HG02798 (cell line): ENCODE measurements around the gene HELQ.
"Not testable (repeated sequence)": the region's sequence is repeated elsewhere in the genome, so short reads cannot be mapped to it uniquely, and the experiment has no call there.

Source experiments
- ATAC-seq: cut with Tn5 transposase; IDR thresholded peaks from one replicate; pipeline ENCODE4 v1.9.1; 2021; ENCODE audit warnings: mild to moderate bottlenecking; ENCODE audit not compliant: unreplicated experiment, poor library complexity

The HELQ gene

DNA sequence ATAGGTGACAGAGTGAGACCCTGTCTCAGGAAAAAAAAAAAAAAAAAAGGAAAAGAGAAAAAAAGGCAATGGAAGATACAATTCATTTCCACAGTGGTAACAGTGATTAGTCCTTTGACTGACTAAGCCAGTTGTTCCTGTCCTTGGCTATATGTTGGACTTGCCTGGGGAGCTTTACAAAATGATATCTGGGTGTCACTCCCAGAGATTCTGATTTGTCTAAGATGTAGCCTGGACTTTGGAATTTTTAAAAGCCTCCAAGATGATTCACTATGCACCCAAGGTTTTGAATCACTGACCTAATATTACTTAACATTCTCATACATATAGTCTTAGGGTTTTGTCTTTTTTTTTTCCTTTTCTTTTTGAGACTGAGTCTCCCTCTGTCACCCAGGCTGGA lies 16.9 kb downstream of the HELQ start:
- no peak for ATAC-seq

- ATAC-seq = no peak
Measured at GRCh38 chr4:83436680-83437079, 18.9 kb downstream of the HELQ start.

DNA sequence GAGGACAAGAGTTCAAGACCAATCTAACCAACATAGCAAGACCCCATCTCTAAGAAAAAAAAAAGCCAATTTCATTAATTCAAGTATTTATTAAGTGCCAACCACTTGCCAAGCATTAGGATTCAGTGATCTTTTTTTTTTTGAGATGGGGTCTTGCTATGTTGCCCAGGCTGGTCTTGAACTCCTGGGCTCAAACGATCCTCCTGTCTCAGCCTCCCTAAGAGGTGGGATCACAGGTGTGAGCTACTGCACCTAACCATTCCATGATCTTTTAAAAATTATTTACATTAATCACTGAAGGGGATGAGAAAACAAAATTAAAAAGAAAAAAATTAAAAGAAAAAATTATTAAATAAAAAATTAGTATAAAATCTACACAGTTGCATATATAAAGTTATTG lies 24.4 kb downstream of the HELQ start:
- ATAC-seq = no peak

GRCh38 chr4:83418211-83418610 lies 37.4 kb downstream of the HELQ start:
- ATAC-seq = no peak

DNA sequence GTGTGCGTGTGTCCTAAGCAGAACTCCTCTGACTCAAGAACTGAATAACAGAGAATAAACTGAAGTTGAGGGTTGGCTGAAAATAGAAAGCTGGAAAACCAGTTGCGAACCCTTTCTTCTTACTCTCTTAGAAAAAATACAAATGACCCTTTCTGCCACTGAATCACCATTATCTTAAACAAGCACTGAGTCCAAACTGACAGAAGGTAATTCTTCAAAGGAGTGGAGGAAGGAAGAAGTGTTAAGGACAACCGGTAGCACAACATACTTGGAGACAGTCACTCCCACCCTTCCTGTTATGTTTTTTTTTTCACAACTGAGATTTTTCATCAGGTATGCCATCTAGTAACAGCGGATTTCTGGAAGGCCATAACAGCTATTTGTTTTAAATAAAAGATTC lies 38.1 kb downstream of the HELQ start:
- ATAC-seq = no peak

GRCh38 chr4:83413676-83414075 lies 41.9 kb downstream of the HELQ start:
- no peak for ATAC-seq

DNA sequence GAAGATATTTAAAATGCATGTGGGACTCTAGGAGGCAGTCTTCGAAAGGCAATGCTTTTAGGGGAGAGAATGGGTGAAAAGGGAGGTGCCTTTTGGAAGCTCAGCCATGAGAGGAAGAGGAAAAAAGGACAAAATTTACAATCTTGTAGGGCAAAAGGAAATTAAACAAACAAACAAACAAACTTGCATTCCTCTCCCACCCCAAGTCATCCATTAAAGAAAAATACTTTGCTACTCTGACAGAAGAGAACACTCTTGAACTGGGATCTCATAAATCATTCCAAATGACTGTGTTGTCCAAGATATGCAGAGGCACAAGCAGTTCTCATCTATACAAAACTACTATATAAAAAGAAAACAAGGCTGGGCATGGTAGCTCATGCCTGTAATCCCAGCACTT lies 46.7 kb downstream of the HELQ start:
- no peak for ATAC-seq

DNA sequence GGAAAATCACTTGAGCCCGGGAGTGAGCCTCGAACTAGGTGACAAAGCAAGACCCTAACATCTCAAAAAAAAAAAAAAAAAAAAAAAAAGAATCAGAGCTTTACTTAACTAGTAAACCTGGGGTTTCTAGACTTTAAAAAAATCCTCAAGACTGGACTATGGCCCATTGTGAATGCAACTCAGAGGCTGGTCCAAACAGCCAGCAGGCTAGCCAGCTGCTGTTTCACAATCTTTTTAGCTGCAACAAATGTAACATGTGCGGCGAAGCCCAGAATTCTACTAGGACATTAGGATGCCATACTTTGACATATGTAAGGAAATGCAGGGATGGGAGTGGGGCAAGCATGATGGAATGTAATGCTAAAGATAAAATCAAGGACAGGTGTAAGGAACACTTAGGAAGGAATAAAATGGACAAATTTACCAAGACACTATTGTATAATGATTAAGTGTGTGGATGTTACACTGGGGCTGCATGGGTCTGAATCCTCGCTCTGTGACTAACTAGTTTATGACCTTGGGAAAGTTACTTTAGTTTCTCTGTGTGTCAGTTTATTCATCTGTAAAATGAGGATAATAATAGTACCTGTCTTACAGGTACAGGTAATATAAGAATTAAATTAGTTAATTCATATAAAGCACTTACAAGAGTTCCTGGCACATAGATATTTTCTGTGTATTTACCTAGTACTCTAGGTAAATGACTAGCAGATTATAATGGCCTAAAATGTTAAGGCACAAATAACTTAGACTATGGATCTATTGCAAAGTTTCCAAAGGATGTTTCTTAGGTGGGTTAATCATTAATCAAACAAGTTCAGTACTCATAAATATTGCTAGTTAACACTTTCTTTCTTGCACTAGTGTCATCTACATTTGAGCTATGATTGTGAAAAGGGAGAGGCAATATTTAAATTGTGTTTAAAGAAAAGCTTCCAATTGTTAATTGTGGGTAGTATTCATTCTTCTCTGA lies 49.5 kb downstream of the HELQ start:
- no peak for ATAC-seq

DNA sequence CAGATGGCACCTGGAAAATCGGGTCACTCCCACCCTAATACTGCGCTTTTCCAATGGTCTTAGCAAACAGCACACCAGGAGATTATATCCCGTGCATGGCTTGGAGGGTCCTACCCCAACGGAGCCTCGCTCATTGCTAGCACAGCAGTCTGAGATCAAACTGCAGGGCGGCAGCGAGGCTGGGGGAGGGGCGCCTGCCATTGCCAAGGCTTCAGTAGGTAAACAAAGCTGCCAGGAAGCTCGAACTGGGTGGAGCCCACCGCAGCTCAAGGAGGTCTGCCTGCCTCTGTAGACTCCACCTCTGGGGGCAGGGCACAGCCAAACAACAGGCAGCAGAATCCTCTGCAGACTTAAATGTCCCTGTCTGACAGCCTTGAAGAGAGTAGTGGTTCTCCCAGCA lies 57.5 kb downstream of the HELQ start:
- not testable (repeated sequence) for ATAC-seq

DNA sequence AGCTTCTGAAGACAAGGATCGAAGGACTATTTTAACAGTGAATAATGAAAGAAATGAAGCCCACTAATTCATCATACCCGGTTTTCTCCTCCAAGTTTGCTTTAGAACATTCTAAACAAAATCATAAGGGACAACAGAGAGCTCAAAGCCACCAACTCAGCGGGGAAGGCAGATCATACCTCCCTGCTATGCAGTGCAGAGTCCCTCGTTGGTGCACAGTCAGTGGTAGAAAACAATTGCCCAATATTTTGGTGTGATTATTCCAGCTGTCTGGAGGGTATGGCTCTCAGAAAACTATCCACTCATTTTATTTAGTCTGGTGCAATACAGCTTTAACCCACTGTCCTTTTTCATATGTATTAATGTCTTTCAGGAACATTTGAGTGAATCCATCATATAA lies 61.7 kb downstream of the HELQ start:
- no peak for ATAC-seq

DNA sequence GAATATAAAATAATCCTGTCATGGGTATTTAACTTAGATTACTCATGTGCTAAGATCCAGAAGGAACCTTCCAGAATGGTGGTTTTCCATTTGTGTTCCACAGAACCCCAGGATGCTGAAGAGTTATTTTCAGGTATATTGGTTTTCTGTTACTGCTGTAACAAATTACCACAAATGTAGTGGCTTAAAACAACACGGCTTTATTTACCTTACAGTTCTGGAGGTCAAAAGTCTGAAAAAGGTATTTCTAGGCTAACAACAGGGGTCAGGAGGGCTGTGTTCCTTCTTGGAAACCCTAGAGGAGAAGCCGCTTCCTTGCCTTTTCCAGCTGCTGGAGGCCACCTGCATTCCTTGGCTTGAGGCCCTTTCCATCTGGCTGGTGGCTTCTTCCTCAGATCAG lies 63.1 kb downstream of the HELQ start:
- ATAC-seq = no peak

DNA sequence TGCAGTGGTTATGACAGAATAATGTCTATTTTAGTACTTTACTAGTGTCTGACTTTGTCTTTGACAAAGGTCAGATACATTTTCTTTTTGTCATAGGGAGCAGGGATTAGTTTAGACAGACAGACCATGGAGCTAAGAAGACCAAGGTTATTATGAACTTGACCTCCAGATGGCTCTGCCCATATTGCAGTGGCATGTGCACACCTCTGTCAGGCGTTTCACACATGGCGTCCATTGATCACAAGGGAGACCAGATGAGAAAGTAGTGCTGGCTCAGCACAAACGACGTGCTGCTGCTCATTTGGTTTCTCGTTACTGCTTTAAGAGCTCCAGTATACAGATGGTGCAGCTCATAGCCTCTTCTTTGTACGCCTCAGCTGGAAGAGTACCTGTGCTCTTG lies 64.7 kb downstream of the HELQ start:
- ATAC-seq = no peak

DNA sequence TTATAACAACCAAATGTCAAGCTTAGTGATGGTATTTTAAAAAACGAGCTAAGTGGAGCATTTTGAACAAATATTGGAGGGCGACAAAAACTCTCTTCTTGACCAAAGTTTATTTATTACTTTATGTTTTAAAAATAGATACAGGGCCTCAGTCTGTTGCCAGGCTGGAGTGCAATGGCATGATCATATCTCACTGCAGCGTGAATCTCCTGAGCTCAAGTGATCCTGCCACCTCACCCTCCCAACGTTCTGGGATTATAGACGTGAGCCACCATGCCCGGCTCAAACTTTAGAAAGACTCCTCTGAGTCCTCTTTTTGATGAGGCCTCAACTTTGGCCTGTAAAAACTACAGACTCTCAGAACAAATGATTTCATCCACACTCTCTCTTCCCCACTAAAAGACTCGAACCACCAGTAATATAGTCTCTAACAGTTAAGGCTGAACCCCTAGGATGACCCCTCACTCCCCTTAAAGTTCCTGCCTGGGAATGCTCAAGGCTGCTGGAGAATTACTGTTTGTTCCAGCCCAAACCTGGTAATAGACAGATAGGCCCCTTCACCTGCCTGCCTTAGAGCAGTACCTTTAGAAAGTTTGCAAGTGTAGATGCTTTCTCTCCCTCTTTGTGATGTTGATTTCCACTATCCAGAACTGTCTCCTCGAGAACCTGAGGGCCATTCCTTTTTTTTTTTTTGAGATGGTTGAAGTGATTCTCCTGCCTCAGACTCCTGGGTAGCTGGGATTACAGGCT lies 65.7 kb downstream of the HELQ start:
- ATAC-seq = no peak

DNA sequence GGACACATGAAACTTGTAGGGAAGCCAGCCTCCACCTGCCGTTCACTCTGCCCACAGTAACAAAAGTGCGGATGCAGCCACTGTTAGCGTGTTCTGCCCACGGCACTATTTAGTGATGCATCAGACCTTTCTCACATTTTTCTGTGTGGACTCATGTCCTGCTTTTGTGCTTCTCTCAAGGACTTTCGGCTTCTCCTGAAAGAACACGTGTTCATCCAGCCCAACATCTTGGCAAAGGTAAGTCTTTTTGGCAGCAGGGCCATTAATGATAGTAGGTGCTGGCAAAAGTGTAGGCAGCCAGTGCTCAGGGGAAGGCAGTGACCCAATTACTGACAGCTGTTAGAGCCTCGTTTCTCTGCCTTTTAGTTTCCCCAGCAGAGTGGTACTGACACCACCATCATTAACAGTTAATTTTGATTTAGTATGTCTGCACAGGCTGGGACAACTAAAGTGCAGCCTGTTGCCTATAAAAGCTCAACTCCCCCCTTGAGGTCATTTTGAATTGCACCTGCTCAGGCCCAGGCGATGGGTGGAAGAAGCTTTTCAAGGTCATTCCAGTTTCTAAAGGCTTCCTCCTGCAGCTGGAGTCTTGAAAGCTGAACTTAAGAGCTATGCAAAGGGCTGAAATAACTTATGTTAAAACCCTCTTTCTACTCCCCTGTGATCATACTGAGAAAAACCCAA lies 66.4 kb downstream of the HELQ start:
- no peak for ATAC-seq

DNA sequence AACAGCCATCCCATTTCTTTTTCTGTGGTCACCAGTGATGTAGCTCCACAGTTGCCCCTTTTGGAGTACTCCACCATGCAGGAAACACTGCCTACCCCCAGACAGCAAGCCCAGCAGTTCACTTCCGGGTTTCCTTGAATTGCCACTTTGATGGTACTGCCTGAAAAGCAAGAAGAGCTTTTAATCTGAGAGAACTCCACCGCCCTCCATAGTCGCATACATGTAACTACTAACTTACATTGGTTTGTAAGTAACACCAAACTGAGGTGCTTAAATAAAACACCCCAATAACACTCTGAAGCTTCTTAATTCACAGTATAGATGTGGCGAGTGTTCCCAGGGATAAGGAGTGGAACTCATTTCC lies 67.3 kb downstream of the HELQ start:
- no peak for ATAC-seq

DNA sequence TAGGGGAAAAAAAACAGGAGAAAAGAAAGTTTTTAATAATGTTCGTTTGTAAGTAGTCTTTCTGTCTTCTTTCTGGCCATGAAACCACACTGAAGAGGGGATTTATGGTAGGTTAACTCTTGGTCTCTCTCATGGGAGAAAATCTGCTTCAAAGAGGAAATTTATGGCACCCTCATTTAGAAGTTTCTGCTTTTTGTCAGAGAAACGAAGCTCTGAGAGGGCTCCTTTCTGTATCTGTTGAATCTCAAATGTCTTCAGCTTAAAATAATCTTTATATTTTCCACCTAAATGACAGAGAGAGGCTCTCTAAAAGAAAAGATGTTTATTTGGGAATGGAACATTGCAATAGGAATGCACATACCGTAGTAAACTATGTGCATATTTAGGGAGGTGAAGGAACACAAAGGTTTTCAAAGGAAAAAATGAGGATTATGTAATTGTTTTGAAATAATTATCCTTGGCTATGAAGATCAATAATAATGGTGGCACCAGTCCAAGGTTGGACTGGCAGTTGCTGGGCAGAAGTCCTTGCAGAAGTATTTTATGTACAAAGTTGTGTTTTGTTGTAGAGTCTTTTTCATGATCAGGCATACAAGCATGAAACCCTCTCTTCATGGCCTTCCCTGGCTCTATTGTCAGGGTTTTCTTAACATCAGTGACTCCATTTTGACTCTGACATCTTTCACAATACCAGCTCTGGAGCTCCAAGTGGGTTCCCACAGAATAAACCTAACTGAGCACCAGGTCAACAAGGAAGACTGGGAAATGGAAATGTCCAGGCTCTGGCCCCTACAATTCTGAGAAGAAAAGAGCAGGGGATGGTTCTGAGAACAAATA lies 67.9 kb downstream of the HELQ start:
- no peak for ATAC-seq

GRCh38 chr4:83387012-83387411 lies 68.6 kb downstream of the HELQ start:
- ATAC-seq = no peak

DNA sequence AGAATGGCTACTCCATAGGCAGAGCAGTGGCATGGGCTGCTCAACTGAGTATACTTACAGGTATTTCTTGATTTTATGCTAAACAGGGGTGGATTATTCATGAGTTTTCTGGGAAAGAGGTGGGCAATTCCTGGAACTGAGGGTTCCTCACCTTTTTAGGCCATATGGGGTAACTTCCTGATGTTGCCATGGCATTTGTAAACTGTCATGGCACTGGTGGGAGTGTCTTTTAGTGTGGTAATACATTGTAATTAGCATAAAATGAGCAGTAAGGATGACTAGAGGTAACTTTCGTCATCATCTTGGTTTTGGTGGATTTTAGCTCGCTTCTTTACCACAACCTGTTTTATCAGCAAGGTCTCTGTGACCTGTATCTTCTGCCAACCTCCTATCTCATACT lies 72.8 kb downstream of the HELQ start:
- ATAC-seq = no peak

DNA sequence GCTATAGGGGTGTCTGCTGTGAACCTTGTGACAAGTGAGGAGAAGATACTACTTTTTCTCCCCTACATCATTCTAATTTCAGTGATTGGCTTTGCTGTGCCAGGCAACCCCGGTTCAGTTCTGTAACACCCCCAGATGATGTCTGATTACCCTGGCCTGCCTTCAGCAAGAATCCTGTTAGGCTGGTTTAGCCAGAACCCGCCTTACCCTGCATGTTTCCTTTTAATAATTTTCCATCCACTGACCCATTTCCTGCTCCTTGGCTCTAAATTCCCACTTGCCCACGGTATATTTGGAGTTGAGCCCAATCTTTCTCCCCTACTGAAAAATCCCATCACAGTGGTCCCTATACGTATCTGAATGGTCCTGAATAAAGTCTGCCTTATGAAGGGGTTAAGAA lies 74.5 kb downstream of the HELQ start:
- no peak for ATAC-seq

- ATAC-seq = no peak
Measured at GRCh38 chr4:83378419-83378818, 77.2 kb downstream of the HELQ start.
